GM23338 (cell line): ENCODE measurements around the gene FTO.

Experiments
- CTCF ChIP-seq, 2 experiments: fragments of 200-600 bp in 1 of 2; sonication (generic) in 1 of 2; conservative IDR thresholded peaks; 2 replicates each; pipeline versions ENCODE4 v1.5.1 to v1.6.1; 2016 to 2017; ENCODE audit warnings: antibody characterized with exemption in 2 of 2, low read depth in 2 of 2, mild to moderate bottlenecking in 2 of 2, moderate library complexity in 1 of 2
- ETS1 ChIP-seq: IDR thresholded peaks from 2 replicates; pipeline ENCODE4 v1.6.1; 2016; ENCODE audit warnings: antibody characterized with exemption
- EZH2 ChIP-seq: fragments of 200-600 bp; sonication (generic); IDR thresholded peaks from one replicate; pipeline ENCODE4 v1.8.0; 2017; ENCODE audit warnings: antibody characterized with exemption, mild to moderate bottlenecking, low read depth; ENCODE audit not compliant: unreplicated experiment
- EZH2phosphoT487 ChIP-seq: fragments of 200-600 bp; sonication (generic); IDR thresholded peaks from one replicate; pipeline ENCODE4 v1.8.1; 2018; ENCODE audit warnings: antibody characterized with exemption; ENCODE audit not compliant: unreplicated experiment
- JUNB ChIP-seq: IDR thresholded peaks from one replicate; pipeline ENCODE4 v1.6.1; 2016; ENCODE audit warnings: antibody characterized with exemption; ENCODE audit not compliant: unreplicated experiment
- POLR2AphosphoS5 ChIP-seq: IDR thresholded peaks from 2 replicates; pipeline ENCODE4 v1.6.1; 2016; ENCODE audit warnings: antibody characterized with exemption, low read depth
- ZNF331 ChIP-seq: fragments of 250-450 bp; sonication (Bioruptor Pico); IDR thresholded peaks from 2 replicates; pipeline ENCODE4 v1.5.0; 2020; ENCODE audit warnings: low read depth, mild to moderate bottlenecking, moderate library complexity

GRCh38 chr16:54077050-54077821 lies 373.3 kb downstream of the FTO start:
- TF ChIP-seq CTCF (conservative IDR thresholded peaks at IDR 0.05; ENCODE audit: low read depth in 2 of 2) (no peak), ZNF331 (CRISPR knock-in tag) (no peak), POLR2AphosphoS5 (no peak), ETS1 (no peak), JUNB (no peak), EZH2phosphoT487 (no peak), EZH2 (no peak)
